ENCODE results near the gene PTPN14.
A peak's percentile ranks its signal among the peaks of the same experiment; 100 is the strongest.

The PTPN14 gene

DNA sequence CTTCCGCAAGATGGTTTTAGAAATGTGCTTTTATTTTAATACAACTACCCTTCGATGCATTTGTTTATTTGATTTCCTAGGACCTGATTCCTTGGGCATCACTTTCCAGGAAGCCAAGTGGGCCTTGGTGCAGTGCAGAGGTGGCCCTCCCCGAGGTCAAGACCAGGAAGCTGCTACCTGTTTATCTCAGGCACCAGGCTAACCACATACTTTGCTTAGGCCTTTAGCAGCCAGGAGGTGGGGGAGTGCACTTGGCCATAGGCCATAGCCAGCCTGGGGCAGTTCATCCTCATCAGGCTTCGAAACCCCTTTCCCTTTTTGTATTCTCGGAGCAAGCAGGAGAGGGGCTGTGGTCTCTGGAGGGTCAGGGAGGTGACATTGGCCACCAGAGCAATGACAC, 225.0 kb downstream of the PTPN14 start:
- DNase-seq, result no peak

- DNase-seq, result no peak
Observed at GRCh38 chr1:214324896-214325800, 226.3 kb downstream of the PTPN14 start.

- no peak for DNase-seq
Observed at GRCh38 chr1:214321705-214322453, 229.5 kb downstream of the PTPN14 start.

GRCh38 chr1:214319938-214320337, 231.5 kb downstream of the PTPN14 start:
- no peak for DNase-seq

GRCh38 chr1:214318956-214319736, 232.3 kb downstream of the PTPN14 start:
- DNase-seq, result no peak

GRCh38 chr1:214318356-214318755, 233.0 kb downstream of the PTPN14 start:
- no peak for DNase-seq

- DNase-seq, result no peak
Observed at GRCh38 chr1:214317734-214318133, 233.7 kb downstream of the PTPN14 start.

- DNase-seq, result no peak
Observed at GRCh38 chr1:214317300-214317699, 234.1 kb downstream of the PTPN14 start.

DNA sequence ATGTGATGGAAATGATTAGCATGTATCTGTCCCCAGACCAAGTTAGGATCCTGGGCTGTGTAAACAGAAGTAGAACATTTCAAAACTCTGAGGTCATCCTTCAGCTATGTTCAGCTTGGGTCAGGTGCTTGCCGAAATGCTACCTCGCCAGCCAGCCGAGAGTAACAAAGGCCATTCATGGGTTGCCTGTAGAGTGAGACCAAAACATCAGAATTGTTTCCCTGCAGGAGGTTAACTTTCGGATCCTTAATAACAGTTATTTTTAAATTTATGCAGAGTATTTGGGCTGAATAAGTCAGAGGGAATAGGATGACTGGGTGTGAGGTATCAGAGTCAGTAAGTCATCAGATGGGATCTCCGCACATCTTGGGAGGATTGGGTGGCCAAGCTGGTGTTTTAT, 234.8 kb downstream of the PTPN14 start:
- DNase-seq, result no peak

DNA sequence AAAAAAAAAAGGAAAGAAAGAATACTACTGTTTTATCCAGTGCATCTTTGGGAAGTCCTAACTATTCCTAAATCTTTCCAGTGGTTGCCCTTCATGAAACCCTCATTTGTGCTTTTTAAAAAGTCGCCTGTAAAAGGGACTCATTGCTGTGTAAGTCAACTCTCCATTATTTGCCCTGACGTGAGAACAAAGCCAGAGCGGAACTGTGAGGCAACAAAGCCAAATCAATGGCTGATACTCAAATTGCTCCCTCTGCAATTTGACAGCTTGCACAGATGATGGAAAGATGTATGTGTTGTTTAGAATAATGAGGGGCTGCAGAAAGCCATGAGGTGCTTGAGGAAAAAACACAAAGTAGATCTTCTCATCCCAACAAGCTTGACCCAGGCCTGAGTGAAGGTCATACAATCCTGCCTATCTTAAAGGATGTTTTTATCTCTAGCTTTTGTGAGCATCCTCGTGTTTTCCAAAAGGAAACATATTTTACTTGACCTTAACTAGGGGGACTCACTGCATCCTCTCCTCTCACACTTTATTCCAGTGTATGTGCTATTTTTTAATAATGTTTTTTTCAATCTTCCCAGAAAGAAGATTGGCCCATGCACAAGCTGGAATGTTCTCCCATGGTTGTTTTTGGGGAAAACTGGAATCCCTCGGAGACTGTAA, 237.1 kb downstream of the PTPN14 start:
- no peak for DNase-seq

- no peak for DNase-seq
Observed at GRCh38 chr1:214312530-214313051, 238.8 kb downstream of the PTPN14 start.

DNA sequence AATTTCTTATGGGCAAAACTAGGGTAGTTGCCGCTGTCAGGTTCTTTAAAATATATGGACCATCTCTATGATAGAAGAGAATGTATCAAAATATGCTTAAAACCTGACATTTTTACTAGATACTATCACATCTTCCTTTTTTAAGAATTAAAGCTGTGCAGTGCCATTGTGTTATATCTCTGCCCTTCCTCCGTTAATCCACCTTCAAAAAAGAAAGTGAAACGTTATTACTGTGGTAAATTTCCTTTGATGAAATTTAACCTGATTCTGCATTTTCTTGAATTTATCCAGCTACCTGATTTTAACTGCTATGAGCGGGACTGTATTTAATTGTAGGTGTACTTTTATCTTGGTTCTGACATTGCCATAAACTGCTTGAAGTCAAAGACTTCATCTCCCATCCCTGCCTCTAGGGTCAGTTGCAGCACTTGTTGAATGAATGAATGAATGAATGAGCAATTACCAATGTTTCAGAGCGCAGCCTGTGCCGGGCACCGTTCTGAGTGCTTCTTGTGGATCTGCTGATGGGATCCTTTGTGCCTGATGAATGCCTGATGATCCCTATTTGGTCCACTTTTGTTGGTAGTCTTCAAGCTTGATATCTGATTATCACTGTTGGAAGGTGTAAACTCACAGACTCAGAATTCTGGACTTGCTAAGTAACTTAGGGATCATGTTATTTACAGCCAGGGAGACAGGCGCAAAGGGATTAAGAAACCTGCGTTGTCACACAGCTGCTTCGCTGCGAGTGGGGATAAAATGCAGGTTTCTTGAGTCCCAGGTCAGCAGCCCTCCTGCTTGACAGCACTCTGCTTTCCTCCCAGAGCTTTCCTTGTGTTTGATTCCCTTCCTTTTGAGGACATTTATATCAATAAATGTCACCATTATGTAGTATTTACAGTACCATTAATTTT, 240.4 kb downstream of the PTPN14 start:
- DNase-seq, result peak; percentile 31

DNA sequence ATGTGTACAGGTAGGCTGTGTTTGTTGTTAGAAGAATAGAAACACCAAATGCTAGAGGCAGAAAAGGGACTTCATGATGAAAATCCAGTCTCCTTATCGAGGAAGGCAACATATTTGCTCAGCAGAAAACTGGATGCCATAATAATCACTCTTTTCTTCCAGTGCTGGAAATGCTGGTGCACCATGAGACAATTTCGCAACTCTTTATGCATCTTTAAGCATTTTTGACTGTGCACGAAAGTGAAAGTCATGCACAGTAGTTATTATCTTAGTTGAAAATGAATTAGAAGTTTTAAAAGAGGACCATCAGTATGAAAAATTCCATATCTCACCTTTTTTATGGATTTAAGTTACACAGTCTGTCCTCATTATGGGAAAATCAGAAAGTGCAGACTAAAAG, 241.4 kb downstream of the PTPN14 start:
- DNase-seq, result no peak

DNA sequence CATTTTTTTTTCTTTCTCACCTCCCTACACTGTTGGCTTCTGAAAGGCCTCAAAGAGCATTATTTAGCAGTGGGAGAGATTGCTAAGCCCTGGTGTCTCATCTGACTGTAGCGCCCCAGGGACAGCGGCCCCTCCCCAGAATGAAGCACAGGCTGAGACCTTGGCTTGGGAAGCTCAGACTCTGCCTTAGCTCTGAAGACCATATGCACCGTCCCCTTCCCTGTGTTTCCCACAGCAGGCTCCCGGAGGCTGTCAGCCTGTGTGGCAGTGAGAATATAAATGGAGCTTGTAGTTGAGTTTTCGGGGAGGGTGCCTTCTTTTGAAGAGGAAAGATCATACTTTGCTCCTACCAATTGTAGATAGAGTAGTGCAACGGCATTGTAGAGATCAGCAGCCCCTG, 245.1 kb downstream of the PTPN14 start:
- no peak for DNase-seq

- DNase-seq, result no peak
Observed at GRCh38 chr1:214305164-214305751, 246.1 kb downstream of the PTPN14 start.

GRCh38 chr1:214303141-214303930, 248.1 kb downstream of the PTPN14 start:
- DNase-seq, result no peak

GRCh38 chr1:214301526-214301925, 249.9 kb downstream of the PTPN14 start:
- no peak for DNase-seq

GRCh38 chr1:214300149-214300780, 251.1 kb downstream of the PTPN14 start:
- no peak for DNase-seq
